Measurements from ENCODE around the gene BMPR1A.

- no peak for TF ChIP-seq NFE2L2 (IDR thresholded peaks at IDR 0.05; ENCODE audit: low read depth, low read length)
- no peak for TF ChIP-seq CTCF (conservative IDR thresholded peaks at IDR 0.05; ENCODE audit: low read depth, low read length)
- no peak for TF ChIP-seq CEBPB (IDR thresholded peaks at IDR 0.05; ENCODE audit: low read depth, low read length)
- no peak for TF ChIP-seq BHLHE40 (IDR thresholded peaks at IDR 0.05; ENCODE audit: low read depth, low read length)
- no peak for TF ChIP-seq RCOR1 (IDR thresholded peaks at IDR 0.05; ENCODE audit: insufficient replicate concordance, low read length)
- TF ChIP-seq POLR2A (IDR thresholded peaks at IDR 0.05; ENCODE audit: low read depth, low read length): no peak
- no peak for TF ChIP-seq FOS (IDR thresholded peaks at IDR 0.05; ENCODE audit: low read depth, low read length)
- no peak for TF ChIP-seq USF2 (IDR thresholded peaks at IDR 0.05; ENCODE audit: low read depth, low read length)
- TF ChIP-seq MAFK (IDR thresholded peaks at IDR 0.05; ENCODE audit: low read depth, low read length): no peak
- no peak for TF ChIP-seq RAD21 (IDR thresholded peaks at IDR 0.05; ENCODE audit: low read length)
Measured at GRCh38 chr10:86833969-86834368, 77.5 kb downstream of the BMPR1A start.
